ENCODE results near the gene GPSM1.
"Not testable (repeated sequence)": the region's sequence is repeated elsewhere in the genome, so short reads cannot be mapped to it uniquely, and the experiment has no call there.

The GPSM1 gene

GRCh38 chr9:136316896-136317676 is 10.3 kb upstream of the GPSM1 start:
- in situ Hi-C loops (cut with HindIII; ENCODE audit: low sequenced_read_pairs), result no loop called here

DNA sequence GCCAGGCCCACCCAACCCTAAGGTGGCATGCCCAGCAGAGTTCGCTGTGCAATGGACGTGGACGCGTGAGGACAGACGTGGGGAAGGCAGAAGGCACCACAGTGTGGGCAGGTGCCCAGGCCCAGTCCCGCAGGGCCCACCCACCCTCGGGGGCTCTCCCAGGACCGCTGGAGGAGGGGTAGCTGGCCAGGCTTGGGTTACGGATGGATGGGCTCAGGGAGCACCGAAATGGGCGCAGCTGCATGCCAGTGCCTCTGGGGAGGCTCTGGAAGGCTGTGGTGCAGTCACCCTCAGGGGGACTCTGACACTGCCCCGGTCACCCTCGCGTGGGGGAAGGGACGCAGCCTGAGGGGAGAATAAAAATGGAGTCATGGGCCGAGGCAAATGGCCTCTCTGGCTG is 9.6 kb upstream of the GPSM1 start:
- in situ Hi-C loops (cut with HindIII; ENCODE audit: low sequenced_read_pairs), result no loop called here

DNA sequence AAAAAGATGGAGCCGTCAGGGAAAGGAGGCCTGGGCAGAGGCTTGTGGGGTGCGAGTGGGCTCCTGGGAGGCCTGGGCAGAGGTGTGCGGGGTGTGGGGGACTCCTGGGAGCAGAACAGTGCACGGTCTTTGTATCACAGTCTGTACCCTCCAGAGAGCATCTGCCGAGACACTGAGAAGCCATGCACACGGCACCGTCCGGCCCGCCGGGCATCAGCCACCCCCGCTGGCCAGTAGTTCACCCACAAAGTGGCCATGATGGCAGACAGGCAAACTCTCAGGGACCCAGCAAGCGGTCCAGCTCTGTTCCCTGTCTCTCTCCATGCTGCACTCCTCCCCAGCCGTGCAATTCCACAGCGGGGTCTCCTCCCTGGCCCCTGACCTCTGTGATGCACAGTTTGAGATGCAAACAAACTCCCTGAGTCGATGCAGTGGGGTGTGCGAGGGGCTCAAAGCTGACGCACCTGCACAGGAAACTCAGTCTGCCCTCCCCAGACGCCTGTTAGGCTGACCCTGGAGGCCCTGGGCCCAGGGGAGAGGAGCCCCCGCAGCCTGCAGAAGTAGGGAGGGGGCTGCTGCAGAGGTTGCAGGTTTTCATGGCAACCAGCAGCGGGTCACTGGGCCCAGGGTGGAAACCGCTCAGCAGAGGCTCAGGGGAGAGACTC is 9.1 kb upstream of the GPSM1 start:
- in situ Hi-C loops (cut with HindIII; ENCODE audit: low sequenced_read_pairs), result no loop called here

DNA sequence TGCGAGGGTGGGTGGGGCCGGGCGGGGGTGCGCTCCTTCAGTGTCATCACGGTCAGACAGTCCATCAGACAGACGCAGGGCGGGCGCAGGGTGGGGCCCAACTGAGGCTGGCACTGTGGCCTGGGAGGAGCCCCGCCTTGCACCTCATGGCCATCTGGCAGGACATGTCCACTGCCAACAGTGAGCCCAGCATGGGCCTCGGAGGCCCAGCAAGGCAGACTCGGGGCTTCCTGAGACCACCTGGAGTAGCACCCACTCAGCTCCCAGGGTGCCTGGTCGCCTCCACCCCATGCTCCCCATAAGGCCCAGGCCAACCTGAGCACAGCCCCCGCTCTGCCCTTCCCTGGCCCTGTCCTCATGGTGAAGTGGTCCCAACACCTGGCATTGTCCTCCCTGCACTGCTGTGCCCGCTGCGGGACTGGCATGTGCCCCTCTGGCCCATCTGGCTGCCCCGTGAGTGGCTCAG is 8.5 kb upstream of the GPSM1 start:
- in situ Hi-C loops (cut with HindIII; ENCODE audit: low sequenced_read_pairs), result no loop called here

DNA sequence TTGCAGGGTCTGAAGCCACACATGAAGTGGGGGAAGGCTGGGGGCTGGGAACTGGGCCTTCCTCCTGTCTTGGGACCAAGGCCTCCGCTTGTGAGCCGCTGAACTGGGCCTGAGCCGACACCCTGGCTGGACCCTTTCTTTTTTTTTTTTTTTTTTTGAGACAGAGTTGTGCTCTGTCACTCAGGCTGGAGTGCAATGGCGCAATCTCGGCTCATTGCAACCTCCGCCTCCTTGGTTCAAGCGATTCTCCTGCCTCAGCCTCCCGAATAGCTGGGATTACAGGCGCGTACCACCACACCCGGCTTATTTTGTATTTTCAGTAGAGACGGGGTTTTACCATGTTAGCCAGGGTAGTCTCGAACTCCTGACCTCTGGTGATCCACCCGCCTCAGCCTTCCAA is 8.1 kb upstream of the GPSM1 start:
- in situ Hi-C loops (cut with HindIII; ENCODE audit: low sequenced_read_pairs), result not testable (repeated sequence)

DNA sequence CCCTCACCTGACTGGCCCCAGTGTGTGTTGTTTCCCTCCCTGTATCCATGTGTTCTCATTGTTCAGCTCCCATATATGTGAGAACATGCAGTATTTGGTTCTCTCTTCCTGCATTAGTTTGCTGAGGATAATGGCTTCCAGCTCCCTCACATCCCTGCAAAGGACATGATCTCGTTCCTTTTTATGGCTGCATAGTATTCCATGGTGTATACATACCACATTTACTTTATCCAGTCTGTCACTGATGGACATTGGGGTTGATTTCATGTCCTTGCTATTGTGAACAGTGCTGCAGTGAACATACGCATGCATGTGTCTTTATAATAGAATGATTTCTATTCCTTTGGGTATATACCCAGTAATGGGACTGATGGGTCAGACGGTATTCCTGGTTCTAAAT is 7.4 kb upstream of the GPSM1 start:
- in situ Hi-C loops (cut with HindIII; ENCODE audit: low sequenced_read_pairs), result not testable (repeated sequence)

DNA sequence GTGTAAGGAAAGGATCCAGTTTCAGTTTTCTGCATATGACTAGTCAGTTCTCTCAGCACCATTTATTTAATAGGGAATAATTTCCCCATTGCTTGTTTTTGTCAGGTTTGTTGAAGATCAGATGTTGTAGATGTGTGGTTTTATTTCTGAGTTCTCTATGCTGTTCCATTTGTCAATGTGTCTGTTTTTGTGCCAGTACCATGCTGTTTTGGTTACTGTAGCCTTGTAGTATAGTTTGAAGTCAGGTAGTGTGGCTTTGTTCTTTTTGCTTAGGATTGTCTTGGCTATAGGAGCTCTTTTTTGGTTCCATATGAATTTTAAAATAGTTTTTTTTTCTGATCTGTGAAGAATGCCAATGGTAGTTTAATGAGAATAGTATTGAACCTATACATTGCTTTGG is 6.4 kb upstream of the GPSM1 start:
- in situ Hi-C loops (cut with HindIII; ENCODE audit: low sequenced_read_pairs), result not testable (repeated sequence)

- in situ Hi-C loops (cut with HindIII; ENCODE audit: low sequenced_read_pairs), result no loop called here
Observed at GRCh38 chr9:136321561-136321960, 5.8 kb upstream of the GPSM1 start.

DNA sequence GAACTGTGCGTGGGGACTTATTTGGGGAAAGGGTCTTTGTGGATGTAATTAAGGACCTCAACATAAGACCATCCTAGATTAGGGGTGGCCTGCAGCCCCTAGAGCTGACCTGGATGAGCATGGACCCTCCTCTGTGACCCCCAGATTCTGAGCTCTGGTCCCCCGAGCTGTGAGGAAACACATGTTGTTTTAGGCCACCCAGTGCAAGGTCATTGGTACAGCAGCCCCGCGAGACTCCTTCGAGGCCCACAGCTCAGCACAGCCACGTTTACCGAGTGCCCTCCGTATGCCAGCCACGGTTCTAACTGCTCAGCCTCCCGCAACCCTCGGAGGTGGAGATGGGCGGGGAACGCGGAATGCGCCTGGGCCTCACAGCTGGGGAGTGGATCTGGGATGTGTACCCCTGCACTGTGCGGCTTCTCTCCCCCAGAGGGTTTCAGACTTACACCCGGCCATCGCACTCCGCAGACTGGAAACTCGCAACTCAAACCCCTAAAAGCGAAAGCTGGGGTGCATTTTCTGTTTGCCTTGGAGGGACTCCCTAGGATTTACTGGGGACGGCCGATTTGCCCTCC is 4.5 kb upstream of the GPSM1 start:
- in situ Hi-C loops (cut with HindIII; ENCODE audit: low sequenced_read_pairs), result no loop called here

- in situ Hi-C loops (cut with HindIII; ENCODE audit: low sequenced_read_pairs), result no loop called here
Observed at GRCh38 chr9:136323371-136323789, 4.0 kb upstream of the GPSM1 start.

- in situ Hi-C loops (cut with HindIII; ENCODE audit: low sequenced_read_pairs), result no loop called here
Observed at GRCh38 chr9:136324501-136325300, 2.6 kb upstream of the GPSM1 start.

GRCh38 chr9:136325358-136325757 is 2.0 kb upstream of the GPSM1 start:
- in situ Hi-C loops (cut with HindIII; ENCODE audit: low sequenced_read_pairs), result no loop called here

DNA sequence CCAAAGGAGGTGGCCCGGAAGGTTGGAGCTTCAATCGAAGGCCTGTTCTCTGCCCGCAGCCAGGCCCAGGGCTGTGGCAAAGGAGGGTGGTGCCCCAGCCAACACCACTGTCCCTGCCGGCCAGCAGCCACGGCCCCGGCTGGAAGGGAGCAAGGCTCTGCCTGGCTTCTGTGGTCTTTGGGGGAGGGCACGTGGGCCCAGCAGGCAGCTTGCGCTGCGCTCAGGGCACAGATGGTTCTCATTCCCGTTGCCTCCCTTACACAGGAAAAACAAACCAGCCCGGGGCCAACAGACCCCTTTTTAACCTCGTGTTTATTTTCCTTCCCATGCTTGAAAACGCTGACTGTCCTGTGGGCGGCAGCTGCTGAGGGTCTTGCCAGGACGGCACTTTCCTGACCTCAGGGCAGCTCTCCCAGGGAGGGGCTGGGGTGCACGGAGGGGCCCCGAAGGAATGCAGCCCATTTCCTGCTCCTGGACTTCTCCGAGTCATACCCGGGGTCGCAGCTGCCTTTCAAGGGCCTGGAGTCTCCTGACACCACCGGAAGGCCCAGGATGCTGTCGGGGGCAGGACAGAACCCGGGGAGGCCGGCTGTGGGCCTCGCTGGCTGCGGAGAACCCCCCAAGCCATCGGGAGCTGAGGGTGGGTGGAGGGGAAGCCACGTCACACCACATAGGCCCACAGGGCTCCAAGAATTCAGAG is 1.1 kb upstream of the GPSM1 start:
- in situ Hi-C loops (cut with HindIII; ENCODE audit: low sequenced_read_pairs), result no loop called here

DNA sequence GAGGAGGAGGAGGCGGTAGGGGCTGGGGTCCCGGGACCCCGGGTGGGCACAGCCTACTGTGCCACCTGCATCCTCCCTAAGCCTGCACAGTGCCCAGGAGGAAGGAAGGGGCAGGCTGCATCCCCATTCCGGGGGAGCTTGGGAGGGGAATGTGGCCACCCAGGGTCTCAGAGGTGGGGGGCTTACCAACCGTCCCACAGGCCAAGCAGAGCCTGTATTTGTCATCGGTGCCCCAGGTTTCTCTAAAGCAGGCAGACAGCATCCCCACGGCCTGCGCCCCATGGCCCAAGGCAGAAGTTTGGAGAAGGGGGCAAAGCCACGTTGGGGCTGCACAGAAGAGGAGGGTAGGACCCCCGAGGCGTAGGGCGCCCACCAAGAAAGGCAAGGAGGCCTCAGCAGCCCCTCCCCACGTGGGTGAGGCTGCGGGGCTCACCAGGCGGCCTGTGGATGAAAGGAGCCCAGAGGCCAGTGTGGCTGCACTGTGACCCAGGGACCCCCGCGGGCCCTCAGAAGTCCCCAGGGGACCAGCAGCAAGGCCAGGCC is 507 bp upstream of the GPSM1 start:
- in situ Hi-C loops (cut with HindIII; ENCODE audit: low sequenced_read_pairs), result no loop called here

GRCh38 chr9:136328011-136328621 is 777 bp downstream of the GPSM1 start:
- in situ Hi-C loops (cut with HindIII; ENCODE audit: low sequenced_read_pairs), result no loop called here

DNA sequence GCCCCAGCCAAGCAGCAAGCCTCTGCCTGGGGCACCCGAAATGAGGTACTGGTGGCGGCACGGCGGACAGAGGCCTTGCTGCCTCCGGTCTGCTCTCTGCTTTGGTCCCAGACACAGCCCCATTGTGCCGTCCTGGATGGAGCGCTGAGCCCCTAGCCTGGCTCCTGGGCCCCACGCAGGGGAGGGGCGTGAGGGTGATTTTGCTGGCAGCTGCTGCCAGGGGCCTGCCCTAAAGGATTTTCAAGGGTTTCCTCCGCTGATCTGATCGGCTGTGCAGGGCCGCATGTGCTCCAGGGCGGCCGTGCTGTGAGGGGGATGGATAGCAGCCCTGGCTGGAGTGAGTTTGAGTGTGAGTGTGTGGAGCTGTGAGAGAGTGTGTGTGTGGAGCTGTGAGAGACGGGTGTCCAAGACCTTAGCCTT is 1.3 kb downstream of the GPSM1 start:
- in situ Hi-C loops (cut with HindIII; ENCODE audit: low sequenced_read_pairs), result no loop called here

GRCh38 chr9:136329211-136329627 is 1.9 kb downstream of the GPSM1 start:
- in situ Hi-C loops (cut with HindIII; ENCODE audit: low sequenced_read_pairs), result no loop called here

- in situ Hi-C loops (cut with HindIII; ENCODE audit: low sequenced_read_pairs), result no loop called here
Observed at GRCh38 chr9:136329636-136330405, 2.5 kb downstream of the GPSM1 start.

GRCh38 chr9:136330406-136330990 is 3.2 kb downstream of the GPSM1 start:
- in situ Hi-C loops (cut with HindIII; ENCODE audit: low sequenced_read_pairs), result no loop called here

Data from DLD1 (cell line).